Mucosa of stomach (tissue), 1 donor: ENCODE measurements around the gene PDE8B.

Experiments used
- H3K27me3 ChIP-seq: one replicate; pipeline ENCODE4 v1.7.0; 2013; ENCODE audit warnings: mild to moderate bottlenecking, low read length; ENCODE audit not compliant: control insufficient read depth, insufficient read depth
- H3K36me3 ChIP-seq: one replicate; pipeline ENCODE4 v1.7.0; 2013; ENCODE audit warnings: low read length; ENCODE audit not compliant: control insufficient read depth, insufficient read depth
- H3K4me1 ChIP-seq: one replicate; pipeline ENCODE4 v1.7.0; 2013; ENCODE audit warnings: mild to moderate bottlenecking, low read length; ENCODE audit not compliant: control insufficient read depth, insufficient read depth
- H3K4me3 ChIP-seq: one replicate; pipeline ENCODE4 v1.7.0; 2013; ENCODE audit warnings: low read length
- H3K9ac ChIP-seq: one replicate; pipeline ENCODE4 v1.7.0; 2013; ENCODE audit warnings: mild to moderate bottlenecking, low read length, moderate library complexity
- H3K9me3 ChIP-seq: one replicate; pipeline ENCODE4 v1.7.0; 2013; ENCODE audit warnings: mild to moderate bottlenecking, low read length, moderate library complexity; ENCODE audit not compliant: control insufficient read depth
- donor health status: Pancreatic carcinoma.

The PDE8B gene

GRCh38 chr5:77200663-77201062 lies 9.8 kb upstream of the PDE8B start:
- H3K9ac ChIP-seq: no peak overlapping the region
- peaks cover 5% of the 10 kb centered on the region for H3K27me3 ChIP-seq
- H3K36me3 ChIP-seq: no peaks in the 10 kb centered on the region
- no peaks in the 10 kb centered on the region for H3K4me1 ChIP-seq
- H3K9me3 ChIP-seq: no peaks in the 10 kb centered on the region
- no peak overlapping the region for H3K4me3 ChIP-seq

GRCh38 chr5:77202145-77202544 lies 8.3 kb upstream of the PDE8B start:
- Histone ChIP-seq H3K9me3 (no peaks in the 10 kb centered on the region), H3K4me3 (no peak overlapping the region), H3K9ac (no peak overlapping the region), H3K36me3 (no peaks in the 10 kb centered on the region), H3K27me3 (peaks cover 10% of the 10 kb centered on the region), H3K4me1 (no peaks in the 10 kb centered on the region)

- Histone ChIP-seq H3K4me1 (no peaks in the 10 kb centered on the region), H3K9me3 (no peaks in the 10 kb centered on the region), H3K4me3 (no peak overlapping the region), H3K27me3 (peaks cover 33% of the 10 kb centered on the region), H3K9ac (no peak overlapping the region), H3K36me3 (no peaks in the 10 kb centered on the region)
Observed at GRCh38 chr5:77204967-77205366, 5.5 kb upstream of the PDE8B start.

GRCh38 chr5:77208507-77209163 lies 1.8 kb upstream of the PDE8B start:
- Histone ChIP-seq H3K4me1 (peaks cover 7% of the 10 kb centered on the region), H3K27me3 (peaks cover 63% of the 10 kb centered on the region)

GRCh38 chr5:77209495-77210090 lies 887 bp upstream of the PDE8B start:
- Histone ChIP-seq H3K27me3 (peaks cover 71% of the 10 kb centered on the region), H3K9me3 (no peaks in the 10 kb centered on the region), H3K4me1 (peaks cover 7% of the 10 kb centered on the region), H3K9ac (no peak overlapping the region), H3K36me3 (no peaks in the 10 kb centered on the region), H3K4me3 (no peak overlapping the region)

More at GRCh38 chr5:77208507-77209163, 1.8 kb upstream of the PDE8B start:
- Histone ChIP-seq H3K9ac (no peak overlapping the region), H3K9me3 (no peaks in the 10 kb centered on the region), H3K36me3 (no peaks in the 10 kb centered on the region), H3K4me3 (no peak overlapping the region)

GRCh38 chr5:77210964-77211690 lies 647 bp downstream of the PDE8B start:
- Histone ChIP-seq H3K4me1 (peaks cover 7% of the 10 kb centered on the region), H3K9ac (no peak overlapping the region), H3K4me3 (no peak overlapping the region), H3K27me3 (peaks cover 77% of the 10 kb centered on the region), H3K36me3 (no peaks in the 10 kb centered on the region), H3K9me3 (no peaks in the 10 kb centered on the region)

GRCh38 chr5:77211691-77212047 lies 1.2 kb downstream of the PDE8B start:
- no peak overlapping the region for H3K4me3 ChIP-seq
- no peak overlapping the region for H3K9ac ChIP-seq

GRCh38 chr5:77213601-77214000 lies 3.1 kb downstream of the PDE8B start:
- H3K27me3 ChIP-seq: peaks cover 64% of the 10 kb centered on the region
- H3K4me3 ChIP-seq: no peak overlapping the region
- peaks cover 7% of the 10 kb centered on the region for H3K4me1 ChIP-seq
- H3K9ac ChIP-seq: no peak overlapping the region
- H3K36me3 ChIP-seq: no peaks in the 10 kb centered on the region
- H3K9me3 ChIP-seq: no peaks in the 10 kb centered on the region

More at GRCh38 chr5:77211691-77212047, 1.2 kb downstream of the PDE8B start:
- peaks cover 7% of the 10 kb centered on the region for H3K4me1 ChIP-seq
- no peaks in the 10 kb centered on the region for H3K9me3 ChIP-seq
- H3K27me3 ChIP-seq: peaks cover 73% of the 10 kb centered on the region
- H3K36me3 ChIP-seq: no peaks in the 10 kb centered on the region

- H3K27me3 ChIP-seq: peaks cover 58% of the 10 kb centered on the region
- H3K36me3 ChIP-seq: no peaks in the 10 kb centered on the region
- H3K4me3 ChIP-seq: no peak overlapping the region
- no peak overlapping the region for H3K9ac ChIP-seq
- H3K4me1 ChIP-seq: peaks cover 7% of the 10 kb centered on the region
- H3K9me3 ChIP-seq: no peaks in the 10 kb centered on the region
Observed at GRCh38 chr5:77214151-77214550, 3.7 kb downstream of the PDE8B start.

GRCh38 chr5:77218263-77218662 lies 7.8 kb downstream of the PDE8B start:
- Histone ChIP-seq H3K4me3 (no peak overlapping the region), H3K9me3 (no peaks in the 10 kb centered on the region), H3K27me3 (peaks cover 34% of the 10 kb centered on the region), H3K36me3 (no peaks in the 10 kb centered on the region), H3K4me1 (no peaks in the 10 kb centered on the region), H3K9ac (no peak overlapping the region)

GRCh38 chr5:77221115-77221514 lies 10.6 kb downstream of the PDE8B start:
- Histone ChIP-seq H3K36me3 (no peaks in the 10 kb centered on the region), H3K27me3 (peaks cover 12% of the 10 kb centered on the region), H3K4me3 (no peak overlapping the region), H3K4me1 (no peaks in the 10 kb centered on the region), H3K9me3 (no peaks in the 10 kb centered on the region), H3K9ac (no peak overlapping the region)

GRCh38 chr5:77222722-77223121 lies 12.2 kb downstream of the PDE8B start:
- Histone ChIP-seq H3K9ac (no peak overlapping the region), H3K27me3 (peaks cover 12% of the 10 kb centered on the region), H3K4me1 (no peaks in the 10 kb centered on the region), H3K36me3 (no peaks in the 10 kb centered on the region), H3K4me3 (no peak overlapping the region), H3K9me3 (no peaks in the 10 kb centered on the region)
